Spinal cord (tissue), 10 donors: ENCODE results near the gene KLHL22. TPM values are rescaled to one million over a fixed set of nuclear protein-coding genes. Genes with fewer than 3 reads are reported as not detected.
"Not testable (repeated sequence)": the region's sequence is repeated elsewhere in the genome, so short reads cannot be mapped to it uniquely, and the experiment has no call there.

ENCODE experiments used
- DNase-seq, 6 donors: peaks; one replicate each; pipeline versions ENCODE4 v3.0.0 to v3.0.0-alpha.2; 2013 to 2015; ENCODE audit warnings: low spot score in 6 of 6, low read depth in 4 of 6
- H3K27ac ChIP-seq: one replicate; pipeline ENCODE4 v1.5.1; 2013; ENCODE audit warnings: low read depth, low read length, control low read depth
- H3K27me3 ChIP-seq: one replicate; pipeline ENCODE4 v1.6.1; 2013; ENCODE audit warnings: low read length; ENCODE audit not compliant: control insufficient read depth, insufficient read depth
- H3K36me3 ChIP-seq: one replicate; pipeline ENCODE4 v1.6.1; 2013; ENCODE audit warnings: low read length; ENCODE audit not compliant: control insufficient read depth, insufficient read depth
- H3K4me1 ChIP-seq: one replicate; pipeline ENCODE4 v1.6.1; 2013; ENCODE audit warnings: low read length; ENCODE audit not compliant: control insufficient read depth, insufficient read depth
- H3K4me3 ChIP-seq: one replicate; pipeline ENCODE4 v1.5.1; 2013; ENCODE audit warnings: low read depth, low read length, control low read depth
- H3K9me3 ChIP-seq: one replicate; pipeline ENCODE4 v1.6.1; 2013; ENCODE audit warnings: low read length; ENCODE audit not compliant: control insufficient read depth, insufficient read depth
- WGBS: methylation state at CpG from one replicate; pipeline ENCODE4 v1.1.5; 2013; ENCODE audit warnings: missing lambda C conversion rate; ENCODE audit not compliant: insufficient coverage; 5-methylcytosine and 5-hydroxymethylcytosine counted together
- polyA plus RNA-seq, 2 donors: library from polyadenylated mRNA; unstranded; fragments of 120-200 nt; gene quantifications; one replicate each; pipeline ENCODE4 v1.2.1, GENCODE V29; 2013; ENCODE audit not compliant: insufficient read length in 2 of 2
- total RNA-seq, 2 donors: library from RNA; depleted of rRNA in 1 of 2; stranded (reverse); fragments of 120-200 nt in 1 of 2; fragments of >200 nt in 1 of 2; gene quantifications; one replicate each; pipeline versions ENCODE4 v1.2.3 to v1.2.4, GENCODE V29; 2013 to 2014
- donor health status: healthy.

The KLHL22 gene
- total and polyA plus RNA-seq, 4 donors: 40.8 to 68.4 (median 52.3) TPM

- H3K4me3 ChIP-seq, H3K27me3 ChIP-seq, H3K27ac ChIP-seq, DNase-seq, H3K9me3 ChIP-seq: not testable (repeated sequence)
- Histone ChIP-seq H3K4me1 (peaks cover 18% of the 10 kb centered on the region), H3K36me3 (peaks cover 25% of the 10 kb centered on the region)
- 91% methylated on average over 3 of the region's 5 CpGs for WGBS
Measured at GRCh38 chr22:20504293-20504922, 8.8 kb upstream of the KLHL22 start.

- peaks cover 28% of the 10 kb centered on the region for H3K36me3 ChIP-seq
- H3K4me1 ChIP-seq: peaks cover 12% of the 10 kb centered on the region
- no peaks in the 10 kb centered on the region for H3K9me3 ChIP-seq
- H3K27ac ChIP-seq: no peak overlapping the region
- DNase-seq: no peak
- 75% methylated on average over 2 of the region's 2 CpGs for WGBS
- no peaks in the 10 kb centered on the region for H3K27me3 ChIP-seq
- H3K4me3 ChIP-seq: no peak overlapping the region
Measured at GRCh38 chr22:20503816-20504215, 8.2 kb upstream of the KLHL22 start.

GRCh38 chr22:20499769-20500168 lies 4.2 kb upstream of the KLHL22 start:
- Histone ChIP-seq H3K9me3 (no peaks in the 10 kb centered on the region), H3K27me3 (no peaks in the 10 kb centered on the region), H3K36me3 (peaks cover 28% of the 10 kb centered on the region), H3K4me1 (peaks cover 17% of the 10 kb centered on the region), H3K4me3 (no peak overlapping the region), H3K27ac (no peak overlapping the region)
- 99% methylated on average over 7 of the region's 7 CpGs for WGBS
- DNase-seq: no peak

GRCh38 chr22:20498913-20499312 lies 3.3 kb upstream of the KLHL22 start:
- WGBS: 22% methylated on average over 1 of the region's 3 CpGs
- Histone ChIP-seq H3K4me3 (no peak overlapping the region), H3K4me1 (peaks cover 26% of the 10 kb centered on the region), H3K27ac (no peak overlapping the region), H3K9me3 (no peaks in the 10 kb centered on the region), H3K36me3 (peaks cover 28% of the 10 kb centered on the region), H3K27me3 (no peaks in the 10 kb centered on the region)
- DNase-seq: no peak

GRCh38 chr22:20497426-20497825 lies 1.8 kb upstream of the KLHL22 start:
- Histone ChIP-seq H3K27me3 (no peaks in the 10 kb centered on the region), H3K4me1 (peaks cover 36% of the 10 kb centered on the region), H3K27ac (no peak overlapping the region), H3K4me3 (no peak overlapping the region), H3K9me3 (no peaks in the 10 kb centered on the region), H3K36me3 (peaks cover 24% of the 10 kb centered on the region)
- no peak for DNase-seq
- whole genome bisulfite sequencing: 91% methylated on average over 3 of the region's 3 CpGs

GRCh38 chr22:20495861-20496681 lies 476 bp upstream of the KLHL22 start:
- Histone ChIP-seq H3K27me3 (no peaks in the 10 kb centered on the region), H3K27ac (peak overlapping the region; percentile 96), H3K36me3 (peaks cover 18% of the 10 kb centered on the region), H3K4me3 (peak overlapping the region; percentile 77), H3K4me1 (peaks cover 36% of the 10 kb centered on the region), H3K9me3 (no peaks in the 10 kb centered on the region)
- peak; percentile 80 to 97 (median 88) for DNase-seq
- WGBS: under 1% methylated on average over 54 of the region's 54 CpGs

GRCh38 chr22:20491346-20491745 lies 4.2 kb downstream of the KLHL22 start:
- 80% methylated on average over 1 of the region's 2 CpGs for WGBS
- H3K4me1 ChIP-seq: peaks cover 21% of the 10 kb centered on the region
- H3K4me3 ChIP-seq: no peak overlapping the region
- no peaks in the 10 kb centered on the region for H3K27me3 ChIP-seq
- H3K9me3 ChIP-seq: no peaks in the 10 kb centered on the region
- no peak overlapping the region for H3K27ac ChIP-seq
- H3K36me3 ChIP-seq: peaks cover 18% of the 10 kb centered on the region
- no peak for DNase-seq

- Histone ChIP-seq H3K36me3 (peaks cover 18% of the 10 kb centered on the region), H3K4me1 (peaks cover 21% of the 10 kb centered on the region), H3K4me3 (no peak overlapping the region), H3K9me3 (no peaks in the 10 kb centered on the region), H3K27ac (no peak overlapping the region), H3K27me3 (no peaks in the 10 kb centered on the region)
- DNase-seq: no peak
- WGBS: no CpG with 5 or more reads among the region's 1 CpG
Measured at GRCh38 chr22:20490941-20491307, 4.7 kb downstream of the KLHL22 start.

GRCh38 chr22:20490183-20490940 lies 5.2 kb downstream of the KLHL22 start:
- no peak overlapping the region for H3K27ac ChIP-seq
- DNase-seq: no peak
- no peaks in the 10 kb centered on the region for H3K27me3 ChIP-seq
- peaks cover 18% of the 10 kb centered on the region for H3K36me3 ChIP-seq
- WGBS: 70% methylated on average over 5 of the region's 6 CpGs
- H3K4me1 ChIP-seq: peaks cover 21% of the 10 kb centered on the region
- no peaks in the 10 kb centered on the region for H3K9me3 ChIP-seq
- H3K4me3 ChIP-seq: no peak overlapping the region
